ENCODE results near the gene RPGRIP1L.

- no peak for TF ChIP-seq CTCF (IDR thresholded peaks at IDR 0.05; ENCODE audit: insufficient read depth, low read length)
- no peak for TF ChIP-seq GABPA (IDR thresholded peaks at IDR 0.05; ENCODE audit: low read depth)
Measured at GRCh38 chr16:53571763-53572162, 131.9 kb downstream of the RPGRIP1L start.
